Measurements from ENCODE around the gene C12orf75. TPM values are rescaled to one million over a fixed set of nuclear protein-coding genes. Genes with fewer than 3 reads are reported as not detected.
A peak's percentile ranks its signal among the peaks of the same experiment; 100 is the strongest.

The C12orf75 gene
- total and polyA plus RNA-seq, 12 donors, result 0.76 to 4.9 (median 1.7) TPM

GRCh38 chr12:105321125-105321524 lies 9.4 kb upstream of the C12orf75 start:
- H3K4me3 ChIP-seq, result no peak overlapping the region
- H3K9me3 ChIP-seq, result no peaks in the 10 kb centered on the region
- no peak for TF ChIP-seq CTCF (IDR thresholded peaks at IDR 0.05)
- H3K27ac ChIP-seq, result no peak overlapping the region
- peaks cover 0 to 3% (median 0%) of the 10 kb centered on the region in 7 donors for H3K27me3 ChIP-seq
- intact Hi-C loops (cut with DNase I), result no loop called here
- H3K4me1 ChIP-seq, result no peaks in the 10 kb centered on the region
- ATAC-seq (no peak), DNase-seq (no peak)
- WGBS, 2 donors, result 32 to 51% methylated on average over 2 of the region's 2 CpGs
- no peaks in the 10 kb centered on the region for H3K36me3 ChIP-seq

- WGBS, 2 donors, result 83 to 87% methylated on average over 4 of the region's 4 CpGs
- ATAC-seq (peak in 1 of 8 donors; percentile 29), DNase-seq (no peak)
- H3K36me3 ChIP-seq, result no peaks in the 10 kb centered on the region
- no peak for TF ChIP-seq CTCF (IDR thresholded peaks at IDR 0.05)
- intact Hi-C loops (cut with DNase I), result no loop called here
- H3K27ac ChIP-seq, result no peak overlapping the region
- no peak overlapping the region for H3K4me3 ChIP-seq
- no peaks in the 10 kb centered on the region for H3K9me3 ChIP-seq
- peaks cover 0 to 3% (median 0%) of the 10 kb centered on the region in 7 donors for H3K27me3 ChIP-seq
- H3K4me1 ChIP-seq, result no peaks in the 10 kb centered on the region
Observed at GRCh38 chr12:105322070-105322469, 8.4 kb upstream of the C12orf75 start.

GRCh38 chr12:105324704-105325103 lies 5.8 kb upstream of the C12orf75 start:
- no peak for TF ChIP-seq CTCF (IDR thresholded peaks at IDR 0.05)
- H3K27me3 ChIP-seq, result peaks cover 0 to 5% (median 0%) of the 10 kb centered on the region in 7 donors
- 74 to 80% methylated on average over 2 of the region's 2 CpGs for WGBS, 2 donors
- intact Hi-C loops (cut with DNase I), result no loop called here
- H3K4me1 ChIP-seq, result peaks cover 0 to 3% (median under 1%) of the 10 kb centered on the region in 9 donors
- no peaks in the 10 kb centered on the region for H3K36me3 ChIP-seq
- ATAC-seq, result no peak
- no peak for DNase-seq
- H3K9me3 ChIP-seq, result no peaks in the 10 kb centered on the region
- no peak overlapping the region for H3K4me3 ChIP-seq
- no peak overlapping the region for H3K27ac ChIP-seq

GRCh38 chr12:105325117-105325516 lies 5.4 kb upstream of the C12orf75 start:
- Histone ChIP-seq H3K4me1 (peaks cover 0 to 7% (median 5%) of the 10 kb centered on the region in 9 donors), H3K27ac (no peak overlapping the region), H3K4me3 (no peak overlapping the region), H3K27me3 (peaks cover 0 to 5% (median 0%) of the 10 kb centered on the region in 7 donors), H3K9me3 (no peaks in the 10 kb centered on the region), H3K36me3 (no peaks in the 10 kb centered on the region)
- ATAC-seq, result no peak
- no peak for DNase-seq
- intact Hi-C loops (cut with DNase I), result no loop called here
- TF ChIP-seq CTCF (IDR thresholded peaks at IDR 0.05), result no peak
- 91 to 97% methylated on average over 2 of the region's 2 CpGs for WGBS, 2 donors

Measured in heart right ventricle (tissue), 16 donors.